GM21825 (cell line): ENCODE measurements around the gene CCDC85B.

Experiments
- ATAC-seq: cut with Tn5 transposase; IDR thresholded peaks from one replicate; pipeline ENCODE4 v1.9.1; 2021; ENCODE audit warnings: mild to moderate bottlenecking, moderate library complexity; ENCODE audit not compliant: unreplicated experiment

Gene CCDC85B

GRCh38 chr11:65868076-65868667, 22.3 kb upstream of the CCDC85B start:
- no peak for ATAC-seq

DNA sequence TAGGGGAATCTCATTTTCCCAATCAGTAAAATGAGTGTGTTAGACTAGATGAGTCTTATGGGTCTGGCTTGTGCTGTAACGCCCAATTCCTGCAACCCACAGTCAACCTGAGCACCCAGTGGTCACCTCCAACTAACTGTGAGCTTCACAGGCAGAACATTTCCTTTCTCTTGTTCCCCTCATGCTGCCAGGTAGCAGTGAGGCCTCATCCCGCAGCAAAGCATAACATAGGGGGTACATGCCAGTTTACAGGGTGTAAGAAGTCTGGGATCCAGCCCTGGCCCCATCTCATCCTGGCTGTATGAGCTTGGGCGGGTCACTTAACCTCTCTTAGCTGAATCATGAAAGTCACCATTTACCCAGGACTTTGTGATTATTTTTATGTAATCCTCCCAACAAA, 21.6 kb upstream of the CCDC85B start:
- no peak for ATAC-seq

GRCh38 chr11:65869643-65870306, 20.7 kb upstream of the CCDC85B start:
- no peak for ATAC-seq

DNA sequence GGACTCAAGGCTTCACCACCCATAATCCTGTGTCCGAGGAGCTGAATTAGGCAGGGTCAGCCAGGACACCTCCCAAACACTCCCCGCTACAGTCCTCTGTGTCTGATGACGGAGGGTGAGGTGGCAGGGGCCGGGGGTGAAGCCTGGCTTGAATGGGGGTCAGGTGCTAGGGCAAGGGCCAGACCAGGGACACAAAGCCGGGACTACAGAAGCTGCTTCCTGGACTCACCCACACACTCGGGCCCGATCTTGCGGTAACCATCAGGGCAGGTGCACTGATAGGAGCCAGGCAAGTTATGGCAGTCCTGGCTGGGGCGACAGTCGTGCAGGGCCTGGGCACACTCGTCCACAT, 20.2 kb upstream of the CCDC85B start:
- ATAC-seq = no peak

DNA sequence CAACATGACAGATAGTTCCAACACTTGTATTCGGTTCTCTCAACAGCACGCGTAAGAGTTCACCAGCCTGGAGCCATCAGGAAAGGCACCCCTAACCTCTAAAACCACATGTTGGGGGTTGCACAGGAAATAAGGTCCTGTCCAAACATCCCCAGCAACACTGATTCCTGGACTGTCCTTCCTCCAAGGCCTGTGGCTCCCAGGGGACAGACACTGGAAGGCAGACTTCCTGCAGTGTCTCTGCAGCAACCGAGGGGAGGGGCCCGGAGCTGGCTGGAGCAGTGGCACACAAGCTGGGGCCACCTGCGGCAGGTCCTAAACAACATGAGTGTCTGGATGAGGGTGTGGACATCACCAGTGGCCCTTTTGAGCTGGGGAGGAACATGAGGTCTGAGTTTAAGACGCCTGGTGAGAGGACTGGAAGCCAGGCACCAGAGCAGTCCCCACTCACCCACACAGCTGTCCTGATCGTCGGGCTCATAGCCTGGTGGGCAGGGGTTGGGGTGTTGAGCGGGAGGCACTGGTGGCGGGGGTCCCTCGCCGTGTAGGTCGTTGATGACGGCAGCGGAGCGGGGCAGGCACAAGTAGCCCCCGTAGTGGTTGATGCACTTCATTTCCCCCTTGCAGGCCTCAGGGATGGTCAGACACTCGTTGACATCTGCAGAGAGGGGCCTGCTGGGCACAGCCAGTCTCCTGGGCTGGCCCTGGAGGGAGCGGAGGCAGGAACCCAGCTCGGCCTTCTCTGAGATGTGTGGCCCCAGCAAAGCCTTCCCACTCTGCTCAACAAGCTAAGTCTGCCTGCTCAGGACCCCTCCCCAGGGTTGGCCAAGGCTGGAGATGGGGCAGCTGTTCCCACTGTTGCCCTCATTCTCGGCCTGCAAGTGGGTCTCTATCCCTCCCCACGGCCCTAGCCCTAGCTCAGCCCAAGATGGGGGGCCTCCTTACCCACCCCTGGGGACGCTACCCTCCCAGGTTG, 19.5 kb upstream of the CCDC85B start:
- ATAC-seq = no peak

GRCh38 chr11:65871811-65872548, 18.5 kb upstream of the CCDC85B start:
- ATAC-seq = no peak

DNA sequence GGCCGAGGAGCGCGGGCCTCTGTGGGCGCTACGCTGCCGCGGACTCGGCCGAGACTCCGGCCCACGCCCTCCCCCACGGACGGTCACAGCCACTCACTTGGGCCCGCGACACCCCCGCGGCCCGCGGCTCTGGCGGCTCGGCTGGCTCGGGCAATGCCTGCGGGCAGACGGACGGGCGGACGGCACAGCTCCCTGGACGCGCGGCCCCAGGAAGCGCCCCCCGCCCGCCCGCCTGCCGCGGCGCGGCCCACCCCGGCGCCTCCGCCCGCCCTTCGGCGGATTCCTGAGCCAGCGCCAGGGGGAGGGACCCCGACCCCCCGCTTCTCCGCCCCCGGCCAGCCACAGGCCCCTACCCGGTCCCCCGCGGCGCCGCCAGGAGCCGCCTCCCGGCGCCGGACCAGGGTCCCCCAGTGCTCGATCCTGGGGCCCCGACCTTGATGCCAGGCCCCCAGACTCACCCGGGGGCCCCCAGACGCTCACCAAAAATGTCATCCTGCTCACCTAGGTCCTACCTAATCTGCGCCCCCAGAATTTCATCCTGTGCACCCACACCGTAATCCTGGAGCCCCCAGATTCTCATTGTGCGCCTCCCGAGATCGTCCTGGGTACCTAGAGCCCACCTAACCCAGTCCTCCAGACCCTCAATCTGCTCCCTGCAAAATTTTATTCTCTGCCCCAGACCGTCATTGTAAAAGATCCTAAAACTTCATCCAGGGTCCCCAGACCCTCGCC, 17.7 kb upstream of the CCDC85B start, which contains the start of gene EFEMP2:
Gene EFEMP2 (minus strand): TSS at position 215 of the 732 bp plus-strand sequence. CDS start 446 bp downstream, outside the sequence.
- no peak for ATAC-seq

GRCh38 chr11:65873318-65874156, 16.9 kb upstream of the CCDC85B start:
- ATAC-seq = peak; percentile 64

- no peak for ATAC-seq
Measured at GRCh38 chr11:65879617-65880016, 10.9 kb upstream of the CCDC85B start, which contains the start of gene CTSW. Gene CTSW, plus strand, starts transcription at chr11:65879837. Its CDS starts 18 bp downstream, at chr11:65879855.

DNA sequence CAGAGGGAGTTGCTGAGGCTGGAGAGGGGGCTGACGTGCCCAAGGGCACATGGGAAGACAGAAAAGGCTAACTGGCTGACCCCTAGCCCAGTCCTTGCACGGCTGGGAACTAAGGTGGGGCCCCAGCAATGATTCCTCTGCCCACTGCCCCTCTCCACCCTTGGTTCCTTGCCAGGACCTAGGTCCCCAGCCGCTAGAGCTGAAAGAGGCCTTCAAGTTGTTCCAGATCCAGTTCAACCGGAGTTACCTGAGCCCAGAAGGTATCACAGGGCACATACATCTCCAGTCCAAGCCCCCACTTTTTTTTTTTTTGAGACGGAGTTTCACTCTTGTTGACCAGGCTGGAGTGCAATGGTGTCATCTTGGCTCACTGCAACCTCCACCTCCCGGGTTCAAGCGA, 10.4 kb upstream of the CCDC85B start:
- no peak for ATAC-seq

DNA sequence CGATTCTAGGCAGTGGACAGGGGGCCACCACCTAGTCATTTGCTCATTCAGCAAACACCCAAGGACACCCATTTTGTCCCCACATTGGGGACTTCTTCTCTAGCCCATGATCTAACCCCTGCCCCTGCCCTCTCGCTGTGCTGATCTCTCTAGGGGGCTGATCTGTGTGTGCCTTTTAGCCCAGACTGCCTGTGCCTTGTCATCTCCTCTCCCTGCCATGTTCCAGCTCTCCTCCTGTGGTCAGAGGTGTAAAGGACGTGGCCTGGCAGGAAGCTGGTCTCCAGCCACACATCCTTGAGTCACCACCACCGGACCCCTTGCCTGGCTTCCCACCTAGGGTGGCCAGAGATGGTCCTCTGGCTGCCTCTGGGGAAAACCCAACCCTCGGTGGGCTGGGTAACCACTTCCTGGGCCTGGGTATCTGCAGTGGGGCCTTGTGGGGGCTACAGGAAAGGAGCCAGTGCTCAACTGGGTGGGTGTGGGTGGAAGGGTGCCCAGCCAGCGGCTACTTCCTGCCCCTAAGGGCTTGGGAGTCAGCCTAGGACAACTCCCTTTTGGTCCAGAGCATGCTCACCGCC, 9.5 kb upstream of the CCDC85B start:
- no peak for ATAC-seq

- no peak for ATAC-seq
Measured at GRCh38 chr11:65882120-65883057, 8.1 kb upstream of the CCDC85B start.

DNA sequence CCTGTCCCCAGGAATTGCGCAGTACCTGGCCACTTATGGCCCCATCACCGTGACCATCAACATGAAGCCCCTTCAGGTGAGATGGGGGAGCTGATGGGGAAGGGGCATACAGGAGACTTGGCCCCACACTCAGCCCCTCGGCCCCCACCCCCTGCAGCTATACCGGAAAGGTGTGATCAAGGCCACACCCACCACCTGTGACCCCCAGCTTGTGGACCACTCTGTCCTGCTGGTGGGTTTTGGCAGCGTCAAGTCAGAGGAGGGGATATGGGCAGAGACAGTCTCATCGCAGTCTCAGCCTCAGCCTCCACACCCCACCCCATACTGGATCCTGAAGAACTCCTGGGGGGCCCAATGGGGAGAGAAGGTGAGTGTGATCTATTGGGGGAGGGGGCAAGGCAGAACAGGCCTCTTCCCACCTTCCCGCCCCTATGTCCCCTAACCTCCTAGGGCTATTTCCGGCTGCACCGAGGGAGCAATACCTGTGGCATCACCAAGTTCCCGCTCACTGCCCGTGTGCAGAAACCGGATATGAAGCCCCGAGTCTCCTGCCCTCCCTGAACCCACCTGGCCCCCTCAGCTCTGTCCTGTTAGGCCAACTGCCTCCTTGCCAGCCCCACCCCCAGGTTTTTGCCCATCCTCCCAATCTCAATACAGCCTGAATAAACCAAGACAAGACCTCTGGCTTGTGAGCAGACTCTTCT, 7.3 kb upstream of the CCDC85B start:
- no peak for ATAC-seq

DNA sequence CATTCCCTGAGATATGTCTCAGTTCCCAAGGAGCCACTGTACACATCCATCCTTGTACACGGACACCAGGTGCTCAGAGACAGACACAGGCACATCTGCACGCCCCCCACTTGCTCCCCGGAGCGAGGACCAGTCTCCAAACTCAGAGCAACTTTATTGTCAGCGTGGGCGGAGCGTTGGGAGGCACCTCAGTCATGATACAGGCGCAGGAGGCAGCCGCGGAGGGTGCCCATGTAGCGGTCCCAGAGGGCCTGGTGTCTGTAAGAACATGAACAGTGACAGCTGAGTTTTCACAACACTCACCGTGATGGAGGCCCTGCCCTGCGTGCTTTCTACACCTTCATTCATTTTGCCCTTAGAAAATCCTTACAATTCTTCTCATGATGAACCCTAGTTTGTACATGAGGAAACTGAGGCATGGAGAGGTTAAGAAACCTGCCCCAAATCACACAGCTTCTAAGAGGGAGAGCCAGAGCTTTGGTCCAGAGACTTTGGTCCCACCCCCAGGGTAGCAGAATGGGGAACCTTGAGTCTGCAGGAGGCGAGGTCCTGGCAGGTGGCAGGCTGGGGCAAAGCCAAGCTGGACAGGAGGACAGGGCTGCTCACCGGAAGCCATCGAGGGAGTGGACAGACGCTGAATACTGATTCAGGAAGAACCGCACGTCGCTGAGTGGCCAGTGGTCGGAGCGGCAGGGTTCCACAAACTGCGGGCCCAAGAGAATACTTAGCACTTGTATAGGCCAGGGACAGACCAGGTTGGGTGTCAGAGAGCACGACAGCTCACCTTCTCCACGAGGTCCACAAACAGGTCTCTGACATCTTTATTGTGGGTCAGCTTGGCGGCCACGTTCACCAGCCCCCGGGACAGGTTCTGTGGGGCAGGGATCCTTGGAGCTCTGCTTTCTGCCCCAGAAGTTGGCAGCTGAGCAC, 6.4 kb upstream of the CCDC85B start:
- no peak for ATAC-seq

DNA sequence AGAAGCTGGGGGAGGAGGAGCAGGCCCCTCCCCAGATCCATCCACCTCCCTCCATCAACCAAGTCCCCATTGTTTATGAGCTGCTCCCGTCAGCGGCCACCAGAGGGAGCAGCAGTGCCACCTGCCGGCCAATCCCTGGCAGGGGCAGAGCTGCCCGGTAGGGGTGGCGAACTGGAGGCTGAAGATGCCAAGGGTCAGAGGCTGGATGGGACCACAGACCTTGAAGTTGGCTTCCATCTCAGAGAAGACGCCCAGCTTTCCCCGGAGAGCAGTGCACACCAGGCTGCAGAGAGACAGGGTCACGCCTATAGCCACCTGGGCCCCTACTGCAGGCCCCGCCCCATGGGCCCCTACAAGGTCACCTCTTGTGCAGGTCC, 5.8 kb upstream of the CCDC85B start:
- no peak for ATAC-seq

GRCh38 chr11:65885231-65885630, 5.2 kb upstream of the CCDC85B start:
- no peak for ATAC-seq
